Measurements from ENCODE around the gene NACC1. TPM values are rescaled to one million over a fixed set of nuclear protein-coding genes. Genes with fewer than 3 reads are reported as not detected.

NACC1 gene
- total and polyA plus RNA-seq, 2 experiments from 2014 or later, result 11.1 to 35.0 TPM

- 92% methylated on average over 6 of the region's 6 CpGs for WGBS (ENCODE audit: low lambda C conversion rate, missing lambda C conversion rate)
- Histone ChIP-seq H3K9me3 (ENCODE audit: low read depth) (no peaks in the 10 kb centered on the region), H3K27ac (no peak overlapping the region), H4K20me1 (ENCODE audit: insufficient read depth, poor library complexity, severe bottlenecking) (peaks cover 32% of the 10 kb centered on the region), H3K4me1 (ENCODE audit: insufficient read depth) (no peaks in the 10 kb centered on the region), H3K27me3 (no peaks in the 10 kb centered on the region), H3K4me2 (no peak overlapping the region), H2AFZ (no peak overlapping the region), H3K4me3 (no peak overlapping the region), H3K79me2 (peaks cover 95% of the 10 kb centered on the region), H3K9me2 (replicated peaks; ENCODE audit: insufficient read depth) (no peaks in the 10 kb centered on the region), H3K36me3 (replicated peaks; ENCODE audit: insufficient read depth, low read depth) (no peaks in the 10 kb centered on the region)
- no peak for DNase-seq (ENCODE audit: low spot score)
- TF ChIP-seq EZH2phosphoT487 (IDR thresholded peaks at IDR 0.05; ENCODE audit: low read depth, severe bottlenecking, unreplicated experiment) (no peak), CTCF (IDR thresholded peaks at IDR 0.05; ENCODE audit: poor library complexity) (no peak), EZH2 (IDR thresholded peaks at IDR 0.05; ENCODE audit: borderline replicate concordance) (no peak)
These were observed 9.9 kb downstream of the NACC1 start for GRCh38 chr19:13127811-13128575.

- H3K4me1 ChIP-seq (ENCODE audit: insufficient read depth), result no peaks in the 10 kb centered on the region
- H3K9me3 ChIP-seq (ENCODE audit: low read depth), result no peaks in the 10 kb centered on the region
- H3K4me2 ChIP-seq, result no peak overlapping the region
- peaks cover 26% of the 10 kb centered on the region for H4K20me1 ChIP-seq (ENCODE audit: insufficient read depth, poor library complexity, severe bottlenecking)
- no peaks in the 10 kb centered on the region for H3K27me3 ChIP-seq
- DNase-seq (ENCODE audit: low spot score), result peak; percentile 13
- H3K79me2 ChIP-seq, result peaks cover 95% of the 10 kb centered on the region
- no peak overlapping the region for H3K27ac ChIP-seq
- H3K36me3 ChIP-seq (replicated peaks; ENCODE audit: insufficient read depth, low read depth), result no peaks in the 10 kb centered on the region
- no peak overlapping the region for H2AFZ ChIP-seq
- no peak for TF ChIP-seq CTCF (IDR thresholded peaks at IDR 0.05; ENCODE audit: poor library complexity)
- TF ChIP-seq EZH2phosphoT487 (IDR thresholded peaks at IDR 0.05; ENCODE audit: low read depth, severe bottlenecking, unreplicated experiment), result no peak
- TF ChIP-seq EZH2 (IDR thresholded peaks at IDR 0.05; ENCODE audit: borderline replicate concordance), result no peak
- H3K4me3 ChIP-seq, result no peak overlapping the region
- H3K9me2 ChIP-seq (replicated peaks; ENCODE audit: insufficient read depth), result no peaks in the 10 kb centered on the region
- 62% methylated on average over 1 of the region's 1 CpG for WGBS (ENCODE audit: low lambda C conversion rate, missing lambda C conversion rate)
These were observed 10.5 kb downstream of the NACC1 start for GRCh38 chr19:13128583-13128982.

GRCh38 chr19:13129384-13129783 is 11.3 kb downstream of the NACC1 start:
- H3K79me2 ChIP-seq, result peaks cover 95% of the 10 kb centered on the region
- H3K9me3 ChIP-seq (ENCODE audit: low read depth), result no peaks in the 10 kb centered on the region
- no peak overlapping the region for H3K4me3 ChIP-seq
- H3K4me1 ChIP-seq (ENCODE audit: insufficient read depth), result no peaks in the 10 kb centered on the region
- WGBS (ENCODE audit: low lambda C conversion rate, missing lambda C conversion rate), result 90% methylated on average over 9 of the region's 9 CpGs
- no peak overlapping the region for H2AFZ ChIP-seq
- H4K20me1 ChIP-seq (ENCODE audit: insufficient read depth, poor library complexity, severe bottlenecking), result peaks cover 25% of the 10 kb centered on the region
- no peak overlapping the region for H3K27ac ChIP-seq
- no peaks in the 10 kb centered on the region for H3K27me3 ChIP-seq
- no peaks in the 10 kb centered on the region for H3K36me3 ChIP-seq (replicated peaks; ENCODE audit: insufficient read depth, low read depth)
- no peak for TF ChIP-seq CTCF (IDR thresholded peaks at IDR 0.05; ENCODE audit: poor library complexity)
- no peak for TF ChIP-seq EZH2 (IDR thresholded peaks at IDR 0.05; ENCODE audit: borderline replicate concordance)
- no peak for TF ChIP-seq EZH2phosphoT487 (IDR thresholded peaks at IDR 0.05; ENCODE audit: low read depth, severe bottlenecking, unreplicated experiment)
- DNase-seq (ENCODE audit: low spot score), result peak; percentile 2
- H3K4me2 ChIP-seq, result no peak overlapping the region
- no peaks in the 10 kb centered on the region for H3K9me2 ChIP-seq (replicated peaks; ENCODE audit: insufficient read depth)

All from hepatocyte (in vitro differentiated cells).